CD4-positive, alpha-beta T cell treated with Interleukin-4 for 1 hour (primary cell): Measurements from ENCODE around the gene B4GALT2.
A peak's percentile ranks its signal among the peaks of the same experiment; 100 is the strongest.

Experiments
- DNase-seq, 2 donors: peaks; one replicate each; pipeline ENCODE4 v3.0.0-alpha.2; 2020 to 2022

B4GALT2 gene

DNA sequence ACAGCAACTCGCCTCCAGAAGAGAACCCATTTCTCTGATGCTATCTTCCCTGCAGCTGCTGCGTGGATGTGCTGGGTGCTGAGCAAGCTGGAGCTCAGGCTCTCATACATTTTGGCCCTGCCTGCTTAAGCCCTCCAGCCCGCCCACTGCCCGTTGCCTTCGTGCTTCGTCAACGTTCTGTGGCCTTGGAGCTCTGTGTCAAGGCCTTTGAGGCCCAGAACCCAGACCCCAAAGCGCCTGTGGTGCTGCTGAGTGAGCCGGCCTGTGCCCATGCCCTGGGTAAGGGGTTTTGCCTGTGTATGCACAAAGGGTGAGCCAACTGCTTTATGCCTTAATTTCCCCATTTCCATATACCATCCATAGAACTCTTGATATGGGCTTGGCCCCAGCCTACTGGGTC, 8.1 kb upstream of the B4GALT2 start:
- no peak for DNase-seq

DNA sequence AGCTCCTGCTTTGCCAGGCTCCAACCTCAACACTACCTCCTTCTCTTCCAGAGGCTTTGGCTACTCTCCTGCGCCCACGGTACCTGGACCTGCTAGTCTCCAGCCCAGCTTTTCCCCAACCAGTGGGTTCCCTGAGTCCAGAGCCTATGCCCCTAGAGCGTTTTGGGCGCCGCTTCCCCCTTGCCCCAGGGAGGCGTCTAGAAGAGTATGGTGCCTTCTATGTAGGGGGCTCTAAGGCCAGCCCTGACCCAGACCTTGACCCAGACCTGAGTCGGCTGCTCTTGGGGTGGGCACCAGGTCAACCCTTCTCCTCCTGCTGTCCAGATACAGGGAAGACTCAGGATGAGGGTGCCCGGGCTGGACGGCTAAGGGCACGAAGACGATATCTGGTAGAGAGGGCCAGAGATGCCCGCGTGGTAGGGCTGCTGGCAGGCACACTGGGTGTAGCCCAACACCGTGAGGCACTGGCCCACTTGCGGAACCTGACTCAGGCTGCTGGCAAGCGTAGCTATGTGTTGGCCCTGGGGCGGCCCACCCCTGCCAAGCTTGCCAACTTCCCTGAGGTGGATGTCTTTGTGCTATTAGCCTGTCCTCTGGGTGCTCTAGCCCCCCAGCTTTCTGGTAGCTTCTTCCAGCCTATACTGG, 7.6 kb upstream of the B4GALT2 start:
- no peak for DNase-seq

- DNase-seq = no peak
Measured at GRCh38 chr1:43973981-43974442, 5.0 kb upstream of the B4GALT2 start.

- DNase-seq = peak; percentile 91
Measured at GRCh38 chr1:43974443-43975248, 4.4 kb upstream of the B4GALT2 start, which contains the start of gene ATP6V0B. ATP6V0B (plus strand) TSS chr1:43974960; CDS start chr1:43975041, 81 bp downstream.

- DNase-seq = peak; percentile 51 to 61
Measured at GRCh38 chr1:43975249-43975961, 3.6 kb upstream of the B4GALT2 start.

DNA sequence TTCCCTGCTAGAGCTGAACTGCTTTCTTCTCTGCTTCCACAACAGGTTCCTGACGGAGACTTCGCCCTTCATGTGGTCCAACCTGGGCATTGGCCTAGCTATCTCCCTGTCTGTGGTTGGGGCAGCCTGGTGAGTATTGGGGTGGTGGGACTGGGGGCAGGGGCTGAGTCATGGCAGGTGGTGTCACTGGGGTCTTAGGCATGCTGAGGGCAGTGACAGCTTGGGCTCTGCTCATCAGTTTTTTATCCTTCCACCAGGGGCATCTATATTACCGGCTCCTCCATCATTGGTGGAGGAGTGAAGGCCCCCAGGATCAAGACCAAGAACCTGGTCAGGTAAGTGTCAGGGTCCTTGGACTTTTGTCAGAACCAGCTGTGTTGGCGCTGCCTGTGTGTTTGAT, 3.0 kb upstream of the B4GALT2 start:
- DNase-seq = no peak

DNA sequence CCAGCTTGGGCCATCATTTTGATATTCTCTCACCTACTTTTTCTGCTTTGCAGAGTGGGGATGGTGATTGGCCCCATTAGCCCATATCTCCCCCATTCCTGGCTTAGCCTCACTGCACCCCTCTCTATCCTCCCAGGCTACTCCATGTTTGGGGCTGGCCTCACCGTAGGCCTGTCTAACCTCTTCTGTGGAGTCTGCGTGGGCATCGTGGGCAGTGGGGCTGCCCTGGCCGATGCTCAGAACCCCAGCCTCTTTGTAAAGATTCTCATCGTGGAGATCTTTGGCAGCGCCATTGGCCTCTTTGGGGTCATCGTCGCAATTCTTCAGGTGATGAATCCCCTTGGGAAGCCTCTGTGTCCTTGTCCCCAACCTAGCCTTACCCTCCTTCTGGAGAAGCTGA, 2.1 kb upstream of the B4GALT2 start:
- DNase-seq = no peak

- no peak for DNase-seq
Measured at GRCh38 chr1:43977376-43978263, 1.4 kb upstream of the B4GALT2 start.

- DNase-seq = no peak
Measured at GRCh38 chr1:43978264-43978550, 803 bp upstream of the B4GALT2 start.

- no peak for DNase-seq
Measured at GRCh38 chr1:43979261-43979527, 184 bp downstream of the B4GALT2 start.

DNA sequence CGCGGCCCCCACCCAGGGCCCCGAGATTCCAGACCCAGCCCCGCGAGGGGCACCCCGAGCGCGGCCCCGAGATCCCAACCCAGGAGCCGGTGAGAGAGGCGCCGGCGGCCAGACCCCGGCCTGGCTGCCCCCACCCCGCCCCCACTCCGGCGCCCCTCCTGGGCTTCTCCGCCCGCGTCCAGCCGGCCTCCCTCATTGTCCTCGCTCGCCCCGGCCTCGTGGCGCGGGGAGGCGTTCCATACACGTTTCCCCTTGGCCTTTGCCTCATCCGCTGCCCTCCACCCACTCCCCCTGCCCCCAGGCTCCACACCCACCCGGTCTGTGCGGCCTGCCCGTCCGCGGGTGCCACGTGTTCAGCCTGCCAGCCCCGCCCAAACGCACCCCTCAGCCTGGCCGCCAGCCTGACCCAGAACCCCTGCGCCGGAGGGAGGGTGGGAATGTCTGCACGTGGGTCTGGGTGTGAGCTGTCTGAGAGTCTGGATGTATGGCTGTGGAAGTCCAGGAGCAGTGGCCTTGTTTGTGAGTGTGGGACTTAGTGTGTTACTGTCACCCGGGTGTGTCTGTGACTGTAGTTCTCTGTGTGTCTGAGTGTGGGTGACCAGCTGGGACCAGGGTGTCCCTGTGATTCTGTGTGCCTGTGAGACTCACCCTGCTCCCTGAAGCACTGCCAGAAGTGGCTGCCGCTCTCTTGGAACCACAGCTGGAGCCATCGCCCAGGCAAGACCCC, 681 bp downstream of the B4GALT2 start:
- peak in 1 of 2 donors; percentile 14 for DNase-seq

DNA sequence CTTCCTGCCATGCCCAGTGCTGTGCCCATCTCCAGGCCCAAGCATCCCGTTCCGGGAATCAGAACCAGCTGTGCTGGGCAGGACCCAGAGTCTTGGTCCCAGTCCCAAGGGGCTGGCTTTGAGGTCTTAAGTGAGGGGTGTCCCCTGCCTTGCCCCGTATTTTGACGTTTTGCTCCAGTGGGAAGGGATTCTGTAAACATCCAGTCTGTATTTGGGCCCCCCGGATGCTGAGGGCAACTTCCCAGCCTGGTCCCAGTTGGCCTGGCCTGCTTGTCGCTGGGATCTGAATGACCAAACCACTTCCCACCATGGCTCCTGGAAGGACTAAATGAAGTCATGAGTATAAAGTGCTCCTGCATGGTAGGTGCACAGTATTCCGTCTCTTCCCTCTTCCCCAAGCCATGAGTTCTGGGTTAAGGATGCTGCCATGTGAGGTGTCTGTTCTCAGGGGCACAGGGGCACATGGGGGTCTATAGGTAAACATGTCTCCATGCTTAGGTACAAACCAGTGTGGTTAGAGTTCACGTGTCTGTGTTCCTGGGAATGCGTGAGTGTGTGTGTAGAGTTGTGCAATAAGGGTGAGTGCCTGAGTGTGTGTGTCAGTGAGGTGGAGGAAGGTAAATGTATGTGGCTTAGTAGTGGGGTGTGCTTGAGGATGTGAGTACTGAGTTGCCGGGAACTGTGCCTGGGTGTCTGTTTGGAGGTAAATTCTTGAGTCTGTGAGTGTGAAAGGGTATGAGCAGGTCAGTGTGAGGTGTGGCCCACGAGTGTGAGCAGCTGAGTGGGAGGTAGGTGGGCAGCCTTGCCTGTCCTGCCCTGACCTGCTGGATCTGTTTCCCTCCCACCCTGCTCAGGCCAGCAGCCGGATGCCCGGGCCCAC, 1.5 kb downstream of the B4GALT2 start:
- DNase-seq = no peak

GRCh38 chr1:43981135-43981491, 2.1 kb downstream of the B4GALT2 start:
- DNase-seq = no peak

DNA sequence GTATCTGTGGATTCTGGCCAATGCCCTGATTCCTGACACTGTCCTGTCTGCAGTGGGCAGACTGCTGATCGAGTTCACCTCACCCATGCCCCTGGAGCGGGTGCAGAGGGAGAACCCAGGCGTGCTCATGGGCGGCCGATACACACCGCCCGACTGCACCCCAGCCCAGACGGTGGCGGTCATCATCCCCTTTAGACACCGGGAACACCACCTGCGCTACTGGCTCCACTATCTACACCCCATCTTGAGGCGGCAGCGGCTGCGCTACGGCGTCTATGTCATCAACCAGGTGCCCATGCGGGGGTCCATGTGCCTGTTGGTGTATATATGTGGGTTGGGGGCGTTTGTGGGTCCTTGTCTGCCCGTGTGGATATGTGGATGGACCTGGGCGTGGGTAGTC, 2.6 kb downstream of the B4GALT2 start:
- DNase-seq = no peak

DNA sequence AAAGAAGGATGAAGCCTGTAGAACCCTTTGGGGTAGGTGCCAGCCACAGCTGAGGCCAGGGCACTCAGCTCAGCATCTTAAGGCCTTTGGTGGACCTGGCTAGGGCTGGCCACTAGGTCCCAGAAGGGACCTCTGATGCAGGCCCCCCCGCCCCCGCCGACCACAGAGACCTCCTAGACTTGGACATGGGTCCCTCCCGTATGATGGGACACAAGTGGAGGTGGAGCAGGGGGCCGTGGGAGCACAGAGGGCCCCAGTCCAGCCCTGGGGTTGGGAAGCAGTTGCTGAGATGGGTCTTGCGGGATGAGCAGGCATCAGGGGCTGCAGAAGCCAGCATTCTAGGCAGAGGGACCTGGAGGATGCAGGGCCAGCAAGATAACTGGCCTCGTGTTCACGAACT, 3.2 kb downstream of the B4GALT2 start:
- no peak for DNase-seq

- peak in 1 of 2 donors; percentile 20 for DNase-seq
Measured at GRCh38 chr1:43982808-43983207, 3.8 kb downstream of the B4GALT2 start.

- DNase-seq = no peak
Measured at GRCh38 chr1:43983253-43983899, 4.4 kb downstream of the B4GALT2 start.

GRCh38 chr1:43984855-43985254, 5.8 kb downstream of the B4GALT2 start:
- no peak for DNase-seq

GRCh38 chr1:43985984-43986595, 7.1 kb downstream of the B4GALT2 start:
- DNase-seq = no peak

- DNase-seq = no peak
Measured at GRCh38 chr1:43986712-43987111, 7.7 kb downstream of the B4GALT2 start.
